COLO668 (cell line): ENCODE measurements around the gene CIT.
A peak's percentile ranks its signal among the peaks of the same experiment; 100 is the strongest.

Experiments
- DNase-seq: peaks from one replicate; lab custom pipeline; 2025; ENCODE audit not compliant: unreplicated experiment; lab: John Stamatoyannopoulos, UW

Gene CIT

GRCh38 chr12:119681111-119681510 lies 196.0 kb downstream of the CIT start:
- no peak for DNase-seq

DNA sequence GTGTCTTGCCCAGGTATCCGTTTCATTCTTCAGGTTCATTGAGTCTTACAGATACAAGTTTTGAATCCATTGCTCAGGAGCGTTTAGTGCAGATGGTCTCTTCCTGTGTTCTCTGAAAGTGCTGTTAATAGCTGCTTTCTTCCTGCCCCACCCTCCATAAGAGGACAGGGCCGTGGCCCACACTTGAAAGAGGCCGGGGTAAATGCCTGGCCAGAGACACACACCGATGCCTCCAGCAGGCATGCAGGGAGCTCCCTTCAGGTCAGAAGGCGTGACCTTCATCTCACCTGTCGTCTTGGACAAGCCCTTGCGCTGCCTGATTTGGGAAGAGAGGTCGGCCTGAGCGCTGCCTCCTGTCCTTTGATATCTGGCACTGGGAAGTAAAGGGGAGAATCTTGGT lies 197.6 kb downstream of the CIT start:
- no peak for DNase-seq

DNA sequence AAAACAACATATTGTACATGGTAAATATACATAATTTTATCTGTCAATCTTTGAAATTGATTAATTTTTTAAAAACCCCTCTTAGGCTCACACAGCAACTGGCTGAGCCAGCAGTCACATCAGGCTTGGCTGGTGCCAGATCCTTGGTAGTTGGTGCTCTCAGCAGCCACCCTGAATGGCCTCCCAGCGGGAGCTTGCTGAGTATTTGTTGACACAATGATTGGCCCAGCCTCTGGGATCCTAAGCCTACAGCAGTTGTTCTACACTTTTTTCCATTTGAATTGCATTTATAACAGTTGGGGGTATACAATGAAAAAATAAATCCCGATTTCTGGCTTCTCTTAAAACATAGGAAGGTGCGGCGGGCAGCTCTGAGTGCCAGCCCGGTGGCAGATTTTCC lies 198.0 kb downstream of the CIT start:
- DNase-seq: peak; percentile 25

GRCh38 chr12:119678459-119678858 lies 198.7 kb downstream of the CIT start:
- no peak for DNase-seq

GRCh38 chr12:119676573-119676972 lies 200.5 kb downstream of the CIT start:
- DNase-seq: no peak

- no peak for DNase-seq
Measured at GRCh38 chr12:119676022-119676421, 201.1 kb downstream of the CIT start.

GRCh38 chr12:119674560-119674959 lies 202.6 kb downstream of the CIT start:
- no peak for DNase-seq

- DNase-seq: no peak
Measured at GRCh38 chr12:119673634-119674033, 203.5 kb downstream of the CIT start.

- DNase-seq: no peak
Measured at GRCh38 chr12:119672194-119672593, 204.9 kb downstream of the CIT start.

DNA sequence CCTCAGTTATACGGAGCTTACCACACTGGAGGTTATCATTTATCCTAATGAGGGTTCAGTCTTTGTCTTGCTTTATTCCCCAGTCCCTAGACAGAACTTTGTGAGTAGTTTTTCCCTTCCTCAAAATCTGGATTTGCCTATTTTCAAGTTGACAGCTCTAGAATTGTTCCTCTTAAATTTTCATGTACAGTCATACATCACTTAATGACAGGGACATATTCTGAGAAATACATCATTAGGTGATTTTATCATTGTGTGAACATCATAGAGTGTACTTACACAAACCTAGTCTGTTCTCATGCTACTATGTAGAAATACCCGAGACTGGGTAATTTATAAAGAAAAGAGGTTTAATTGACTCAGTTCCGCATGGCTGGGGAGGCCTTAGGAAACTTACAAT lies 206.1 kb downstream of the CIT start:
- DNase-seq: no peak

DNA sequence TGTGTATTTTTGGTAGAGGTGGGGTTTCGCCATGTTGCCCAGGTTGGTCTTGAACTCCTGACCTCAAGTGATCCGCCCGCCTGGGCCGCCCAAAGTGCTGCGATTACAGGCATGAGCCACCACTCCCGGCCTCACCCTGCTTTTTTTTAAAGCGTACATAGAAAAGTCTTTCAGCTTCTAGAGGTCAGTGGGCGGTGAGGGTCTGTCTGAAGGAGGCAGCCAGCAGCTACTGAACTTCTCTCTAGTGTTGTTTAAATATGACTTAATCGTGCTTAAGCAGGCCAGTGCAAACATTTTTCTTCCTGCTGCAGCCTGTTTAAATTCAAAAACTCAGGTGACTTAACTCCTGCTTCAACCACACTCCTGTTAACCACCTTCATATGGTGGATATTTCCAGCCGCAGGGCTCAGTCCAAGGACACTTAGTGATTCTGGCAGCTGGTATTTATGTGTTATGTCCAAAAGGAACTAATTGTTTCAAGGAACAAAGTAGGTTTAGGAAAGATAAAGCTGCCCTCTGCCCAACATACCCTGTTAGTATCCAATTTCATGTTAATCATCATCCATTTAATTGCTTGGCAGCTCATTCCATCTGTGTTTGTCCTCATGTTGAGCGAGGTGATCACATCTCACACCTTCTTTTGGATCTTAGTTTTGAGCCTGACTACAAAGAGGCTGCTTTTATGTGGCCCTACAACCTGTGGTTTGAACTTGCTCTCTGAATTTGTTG lies 207.2 kb downstream of the CIT start:
- peak; percentile 55 for DNase-seq

GRCh38 chr12:119668324-119668841 lies 208.7 kb downstream of the CIT start:
- no peak for DNase-seq

DNA sequence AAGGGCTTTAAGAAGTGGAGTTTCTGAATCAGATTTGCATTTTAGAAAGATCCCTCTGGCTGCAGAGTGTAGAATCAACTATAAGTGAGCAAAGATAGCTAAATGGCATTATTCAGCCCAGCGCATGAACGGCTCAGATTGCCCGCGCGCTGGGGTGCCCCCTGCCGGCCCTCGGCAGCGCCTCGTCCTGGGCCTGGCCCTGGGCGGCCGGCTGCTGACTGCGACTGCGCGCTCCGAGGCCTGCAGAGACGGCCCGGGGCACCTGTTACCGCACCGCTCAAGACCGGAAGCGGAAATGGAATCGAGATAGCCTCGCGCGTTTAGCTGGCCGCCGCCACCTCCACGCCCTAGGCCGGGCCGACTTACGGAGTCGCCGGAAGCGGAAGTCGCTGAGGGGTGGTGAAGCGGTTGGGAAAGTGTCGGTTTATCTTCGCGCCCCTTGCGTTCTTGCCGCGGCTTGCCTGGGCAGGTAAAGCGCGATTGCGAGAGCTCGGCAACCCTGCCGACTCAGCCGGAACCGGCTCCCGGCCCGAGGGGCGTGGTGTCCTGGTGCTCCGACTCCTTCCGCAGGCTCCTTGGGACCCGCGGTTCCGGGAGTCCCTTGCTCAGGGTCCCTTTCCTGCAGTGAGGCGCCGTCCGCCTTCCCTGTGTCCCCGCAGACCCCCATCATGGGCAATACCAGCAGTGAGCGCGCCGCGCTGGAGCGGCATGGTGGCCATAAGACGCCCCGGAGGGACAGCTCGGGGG lies 209.4 kb downstream of the CIT start, which contains the start of gene PRKAB1:
TSS of gene PRKAB1 (plus strand) at position 557 of the 747 bp plus-strand sequence. CDS start at position 669, 112 bp downstream.
- peak; percentile 99 for DNase-seq

GRCh38 chr12:119666900-119667576 lies 210.1 kb downstream of the CIT start:
- DNase-seq: no peak

DNA sequence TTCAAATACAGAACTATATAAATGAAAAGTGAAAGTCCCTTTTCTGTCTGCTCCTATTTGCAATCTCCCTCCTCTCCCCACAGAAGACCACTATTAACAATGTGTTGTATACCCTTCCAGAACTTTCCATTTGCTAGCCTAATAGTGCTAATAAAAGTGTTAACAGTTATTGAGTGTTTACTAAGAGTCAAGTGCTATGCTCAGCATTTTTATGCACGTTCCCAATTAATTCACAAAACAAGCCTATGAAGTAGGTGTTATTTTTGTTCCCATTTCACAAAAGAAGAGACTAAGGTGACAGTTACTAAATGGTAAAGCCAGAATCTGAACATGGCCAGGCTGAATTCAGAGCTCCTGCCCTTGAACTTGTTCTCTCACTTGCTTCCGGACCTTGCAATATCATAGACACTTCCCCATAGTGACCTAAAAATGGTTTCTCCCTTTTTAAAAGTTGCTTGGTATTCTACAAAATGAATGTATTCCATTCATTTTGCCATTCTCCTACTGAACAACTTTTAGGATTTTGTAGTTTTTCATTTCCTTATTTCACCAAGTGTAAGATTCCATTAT lies 210.8 kb downstream of the CIT start:
- no peak for DNase-seq

GRCh38 chr12:119665164-119665929 lies 211.8 kb downstream of the CIT start:
- no peak for DNase-seq

DNA sequence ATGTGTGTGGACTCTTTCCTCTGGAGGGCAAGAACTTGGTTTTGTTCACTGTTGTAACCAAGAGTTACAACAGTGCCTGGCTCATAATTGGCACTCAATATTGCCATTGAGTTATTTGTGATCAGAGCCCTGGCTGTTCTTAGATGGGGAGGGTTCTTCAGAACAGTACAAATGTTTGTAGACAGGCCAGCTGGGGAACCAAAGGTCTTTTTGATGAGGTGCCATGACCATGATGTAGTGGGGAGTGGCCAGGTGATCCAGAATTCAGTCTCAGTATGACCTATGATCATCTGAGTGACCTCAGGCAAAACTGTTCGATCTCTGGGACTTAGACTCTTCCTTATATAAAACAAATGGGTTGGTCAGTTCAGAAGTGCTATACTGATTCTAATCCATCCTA lies 212.5 kb downstream of the CIT start:
- no peak for DNase-seq

DNA sequence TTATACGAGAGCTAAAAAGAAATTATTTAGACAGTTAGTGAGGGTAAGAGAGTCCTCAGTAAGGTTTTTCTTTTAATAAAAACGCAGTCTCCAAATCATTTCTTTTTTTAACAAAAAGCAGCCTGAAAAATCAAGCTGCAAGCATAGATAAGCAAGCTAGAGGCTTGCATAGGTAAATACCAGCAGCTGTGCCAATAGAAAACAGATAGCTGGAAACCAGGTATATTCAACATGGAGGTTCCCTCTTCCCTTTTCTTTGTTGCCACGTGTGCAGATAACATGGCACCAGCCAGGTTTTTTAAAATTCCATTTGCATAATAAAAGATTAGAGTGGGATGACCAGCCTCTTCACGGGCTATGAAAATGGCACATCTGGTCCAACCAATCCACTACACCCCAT lies 215.2 kb downstream of the CIT start:
- no peak for DNase-seq

DNA sequence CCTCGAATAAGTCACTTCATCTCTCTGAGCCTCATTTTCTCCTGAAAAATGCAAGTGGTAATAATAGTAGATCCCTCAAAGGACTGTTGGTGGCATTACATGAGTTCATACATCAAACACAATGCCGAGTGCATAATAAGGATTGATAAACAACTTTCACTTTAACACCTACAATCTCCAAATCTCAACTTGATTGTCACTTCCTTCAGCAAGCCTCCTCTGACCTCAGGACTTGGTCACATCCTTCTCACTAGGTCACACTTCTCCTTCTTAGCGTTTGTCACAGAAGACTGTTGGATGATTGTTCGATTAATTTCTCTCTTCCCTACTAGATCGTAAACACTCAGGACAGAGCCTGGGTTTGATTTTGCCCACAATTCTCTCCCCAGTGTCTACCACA lies 217.0 kb downstream of the CIT start:
- no peak for DNase-seq

DNA sequence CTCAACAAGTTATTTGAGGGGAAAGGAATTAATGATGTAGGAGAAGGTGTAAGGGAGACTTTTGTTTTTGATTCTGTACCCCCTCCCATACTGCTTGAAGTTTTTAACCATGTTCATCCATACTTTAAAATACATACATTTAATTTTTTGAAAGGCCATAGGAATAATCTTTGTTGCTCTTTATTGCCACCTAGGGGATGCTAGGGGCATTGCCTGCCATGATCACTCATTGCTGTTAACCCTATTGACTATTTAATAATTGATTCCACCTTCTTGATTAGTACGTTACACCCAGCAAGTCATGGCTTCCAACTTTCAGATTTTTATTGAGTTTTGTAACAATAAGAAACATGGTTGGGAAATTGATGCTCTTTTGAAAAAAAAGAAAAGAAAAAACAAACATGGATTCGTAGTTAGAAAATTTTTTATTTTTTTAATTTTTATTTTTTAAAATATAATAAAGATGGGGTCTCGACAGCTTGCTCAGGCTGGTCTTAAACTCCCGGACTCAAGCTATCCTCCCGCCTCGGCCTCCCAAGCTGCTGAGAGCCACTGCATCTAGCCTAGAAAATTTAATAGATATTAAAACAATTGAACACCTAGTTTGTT lies 217.7 kb downstream of the CIT start:
- DNase-seq: peak; percentile 19
